NCI-H1930 (cell line): ENCODE measurements around the gene APC.

Experiments
- DNase-seq, 2 experiments: peaks; one replicate each; lab custom pipeline; 2025; lab: John Stamatoyannopoulos, UW

APC gene

DNA sequence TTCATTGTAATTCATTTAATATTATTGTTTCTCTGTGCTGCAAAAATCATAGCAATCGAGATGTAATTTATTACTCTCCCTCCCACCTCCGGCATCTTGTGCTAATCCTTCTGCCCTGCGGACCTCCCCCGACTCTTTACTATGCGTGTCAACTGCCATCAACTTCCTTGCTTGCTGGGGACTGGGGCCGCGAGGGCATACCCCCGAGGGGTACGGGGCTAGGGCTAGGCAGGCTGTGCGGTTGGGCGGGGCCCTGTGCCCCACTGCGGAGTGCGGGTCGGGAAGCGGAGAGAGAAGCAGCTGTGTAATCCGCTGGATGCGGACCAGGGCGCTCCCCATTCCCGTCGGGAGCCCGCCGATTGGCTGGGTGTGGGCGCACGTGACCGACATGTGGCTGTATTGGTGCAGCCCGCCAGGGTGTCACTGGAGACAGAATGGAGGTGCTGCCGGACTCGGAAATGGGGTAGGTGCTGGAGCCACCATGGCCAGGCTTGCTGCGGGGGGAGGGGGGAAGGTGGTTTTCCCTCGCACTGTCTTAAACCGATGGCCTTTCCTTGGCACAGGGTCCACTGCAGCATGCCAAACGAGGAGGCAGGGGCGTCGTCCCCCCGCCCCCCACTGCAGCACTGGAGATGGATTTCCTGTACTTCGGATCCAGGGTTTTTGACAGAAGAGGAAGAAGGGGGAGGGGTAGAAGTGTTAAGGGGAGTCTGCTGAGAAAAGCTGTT lies at the start of gene APC:
TSS of gene APC (plus strand) at position 423 of the 728 bp plus-strand sequence. CDS start 17,006 bp downstream, outside the sequence.
- no peak for DNase-seq

DNA sequence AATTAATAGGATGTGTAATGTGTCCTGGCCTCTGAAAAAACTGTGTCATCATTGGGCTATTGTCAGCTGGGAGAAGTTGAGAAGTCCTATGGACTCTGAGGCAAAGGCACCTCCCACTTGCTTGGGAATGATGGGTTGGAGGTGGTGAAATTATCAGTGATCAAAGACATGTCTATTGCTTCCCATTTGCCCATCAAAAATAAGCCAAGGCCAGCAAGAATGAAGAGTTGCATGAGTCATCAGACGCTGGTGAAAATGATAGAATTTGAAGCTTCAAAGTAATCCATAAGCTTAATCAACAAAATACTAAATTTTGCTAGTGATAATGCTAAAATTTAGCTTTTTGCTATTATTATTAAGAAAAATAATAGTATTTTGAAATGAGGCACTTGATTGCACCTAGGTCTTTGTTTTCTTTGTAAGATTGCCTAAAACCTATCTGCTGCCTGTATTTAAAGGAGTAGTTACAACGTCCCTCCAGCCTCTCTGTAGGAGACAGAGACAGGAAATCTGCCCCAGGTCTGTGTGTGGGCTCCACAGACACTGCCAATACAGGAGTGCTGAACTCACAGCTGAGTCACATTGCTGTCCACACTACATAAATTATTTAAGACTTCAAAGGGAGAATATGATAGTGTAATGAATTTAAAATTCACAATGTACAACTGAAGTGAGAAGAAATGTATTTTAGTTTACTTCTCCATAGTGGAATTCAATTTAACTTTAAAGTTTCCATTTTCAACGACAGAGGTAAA lies 48.4 kb upstream of the APC start:
- no peak for DNase-seq

DNA sequence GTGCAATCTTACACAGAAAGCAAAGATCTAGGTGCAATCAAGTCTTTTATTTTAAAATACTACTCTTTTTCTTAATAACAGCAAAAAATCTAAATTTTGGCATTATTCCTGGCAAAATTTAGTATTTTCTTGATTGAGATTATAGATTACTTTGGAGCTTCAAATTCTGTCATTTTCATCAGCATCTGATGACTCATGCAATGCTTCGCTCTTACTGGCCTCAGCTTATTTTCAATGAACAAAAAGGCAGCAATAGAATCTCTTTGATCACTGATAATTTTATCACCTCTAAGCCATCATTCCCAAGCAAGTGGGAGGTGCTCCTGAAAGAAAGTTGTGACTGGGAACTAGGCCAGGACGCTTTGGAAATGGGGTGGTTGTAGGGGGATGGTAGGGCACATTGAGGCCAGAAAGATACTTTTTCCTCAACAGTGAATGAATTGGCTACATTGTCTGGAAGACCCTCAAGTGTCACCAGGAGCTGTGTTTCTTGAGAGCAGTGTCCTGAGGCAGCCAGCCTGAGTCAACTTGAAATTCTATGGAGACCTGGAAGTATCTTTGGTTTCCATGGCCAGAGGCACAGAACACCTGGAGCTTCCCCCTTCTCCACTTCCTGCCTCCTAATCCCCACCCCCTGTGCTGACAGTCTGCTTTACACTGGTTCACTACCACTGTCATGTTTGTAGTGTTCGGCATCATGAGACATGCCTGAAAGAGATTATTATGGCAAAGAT lies 46.9 kb upstream of the APC start:
- no peak for DNase-seq

DNA sequence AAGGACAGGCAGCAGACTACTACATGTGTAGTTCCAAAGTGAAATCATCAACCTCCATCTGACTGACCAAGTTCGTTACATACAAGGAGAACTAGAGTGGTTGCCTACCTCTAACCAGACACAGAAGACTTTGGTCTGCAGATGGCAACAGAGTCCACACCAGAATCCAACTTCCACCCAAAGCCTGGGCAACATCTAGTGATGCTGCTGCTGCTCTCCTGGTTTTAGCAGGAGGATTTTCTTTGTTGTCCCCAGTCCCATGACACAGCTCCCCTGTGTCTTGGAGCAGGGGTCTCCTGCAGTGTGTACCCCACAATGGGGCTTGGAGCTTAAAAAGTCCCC lies 46.4 kb upstream of the APC start:
- no peak for DNase-seq

DNA sequence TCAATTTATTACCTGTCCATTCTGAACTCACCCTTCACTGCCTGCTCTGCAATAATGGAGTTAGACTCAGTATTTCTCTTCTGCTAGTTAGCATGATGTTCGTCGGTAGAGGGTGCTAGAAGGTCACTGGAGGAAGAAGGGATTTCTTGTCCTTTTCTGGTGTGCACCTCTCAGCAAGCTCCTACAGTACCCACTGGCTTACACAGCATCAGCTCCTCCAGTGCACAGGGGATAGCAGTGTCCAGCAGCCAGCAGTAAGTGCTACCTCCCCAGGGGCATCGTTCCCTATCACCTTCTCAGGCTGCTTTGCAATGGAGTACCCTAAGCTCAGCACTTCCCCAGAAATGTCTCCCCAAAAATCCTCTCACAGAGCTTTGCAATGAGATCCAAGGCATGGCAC lies 45.9 kb upstream of the APC start:
- DNase-seq: no peak

DNA sequence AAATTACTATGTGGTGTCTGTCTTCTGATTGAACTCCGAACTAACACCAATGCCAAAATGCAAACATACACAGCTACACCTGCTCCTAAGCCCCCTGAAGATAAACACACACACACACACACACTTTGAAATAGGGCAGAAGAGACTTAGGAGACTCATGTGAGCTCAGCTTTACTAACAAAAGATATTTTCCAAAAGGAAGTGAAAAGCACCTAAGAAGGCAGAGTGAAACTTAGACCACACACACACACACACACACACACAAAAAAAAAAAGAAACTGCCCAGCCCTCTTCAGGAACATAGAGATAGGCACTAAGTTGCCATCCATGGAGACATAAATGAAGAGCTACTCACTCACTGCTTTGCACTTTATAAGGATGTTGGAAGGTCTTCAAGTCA lies 45.2 kb upstream of the APC start:
- no peak for DNase-seq

DNA sequence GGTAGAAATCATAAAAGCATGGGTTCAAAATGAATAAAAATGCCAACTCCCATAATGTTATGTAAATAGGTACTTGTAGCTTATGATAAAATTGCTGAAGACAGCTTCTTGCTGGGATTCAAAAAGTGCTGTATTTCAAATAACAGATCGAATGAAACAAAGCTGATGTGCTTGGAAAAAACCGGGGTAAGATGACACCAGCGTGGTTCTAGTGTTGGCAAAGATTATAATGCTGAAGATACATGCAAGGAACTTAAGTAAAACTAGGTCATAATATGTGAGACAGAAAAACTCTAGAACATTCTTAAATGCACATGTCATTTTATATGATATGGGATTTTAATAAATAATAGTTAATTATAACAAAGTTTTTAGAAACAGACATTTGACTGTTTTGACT lies 44.4 kb upstream of the APC start:
- DNase-seq: no peak

DNA sequence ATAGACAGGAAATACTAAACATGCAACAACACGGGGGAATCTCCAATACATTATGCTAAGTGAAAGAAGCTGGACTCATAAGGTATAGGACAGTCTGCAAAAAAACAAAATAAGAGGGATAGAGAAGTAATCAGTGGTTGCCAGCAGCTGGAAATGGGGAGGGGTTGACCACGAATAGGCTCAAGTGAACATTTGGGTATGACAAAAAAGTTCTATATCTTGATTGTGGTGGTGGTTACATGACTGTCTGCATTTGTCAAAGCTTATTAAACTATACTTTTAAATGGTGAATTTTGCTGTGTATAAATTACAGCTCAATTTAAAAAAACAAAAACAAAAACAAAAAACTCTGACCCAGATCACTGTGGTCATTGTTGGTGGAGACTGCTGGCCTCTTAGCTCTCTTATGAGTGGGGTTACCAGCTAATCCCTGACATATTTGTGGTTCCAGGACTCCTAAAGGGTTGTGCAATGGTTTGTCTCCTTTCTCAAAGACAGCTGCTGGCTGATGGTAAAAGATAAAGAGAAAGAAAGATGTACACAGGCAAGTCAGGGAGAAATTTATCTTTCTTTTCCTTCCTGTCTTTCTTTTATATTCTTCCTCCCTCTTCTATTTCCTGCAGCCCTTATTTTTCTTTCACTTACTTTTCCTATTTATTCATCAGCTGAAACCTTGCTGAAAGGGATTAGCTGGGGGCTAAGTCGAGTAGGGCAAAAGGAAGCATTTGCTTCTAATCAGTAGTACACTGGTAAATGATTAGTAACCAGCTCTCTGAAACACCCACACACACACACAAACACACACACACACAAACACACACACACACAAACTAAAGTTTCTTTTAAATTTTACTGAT lies 42.6 kb upstream of the APC start:
- no peak for DNase-seq

DNA sequence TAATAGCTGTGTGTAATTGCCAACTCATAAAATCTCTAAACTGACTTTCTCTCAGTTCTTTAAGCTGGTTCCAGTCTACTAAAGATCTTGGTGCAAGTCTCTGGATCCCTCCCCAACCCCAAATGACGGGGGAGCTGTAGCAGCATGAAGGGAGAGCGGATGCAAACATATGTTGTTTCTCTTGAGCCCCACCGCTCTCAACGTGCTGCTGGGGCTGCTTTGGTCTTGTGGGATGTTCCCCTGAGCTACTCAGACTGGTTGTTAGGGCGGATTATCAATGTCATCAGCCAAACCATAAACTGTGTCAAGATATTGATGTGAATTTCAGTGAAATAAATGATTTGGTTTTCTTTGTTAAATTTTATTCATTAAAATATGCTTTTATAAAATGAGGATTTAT lies 40.9 kb upstream of the APC start:
- DNase-seq: no peak

DNA sequence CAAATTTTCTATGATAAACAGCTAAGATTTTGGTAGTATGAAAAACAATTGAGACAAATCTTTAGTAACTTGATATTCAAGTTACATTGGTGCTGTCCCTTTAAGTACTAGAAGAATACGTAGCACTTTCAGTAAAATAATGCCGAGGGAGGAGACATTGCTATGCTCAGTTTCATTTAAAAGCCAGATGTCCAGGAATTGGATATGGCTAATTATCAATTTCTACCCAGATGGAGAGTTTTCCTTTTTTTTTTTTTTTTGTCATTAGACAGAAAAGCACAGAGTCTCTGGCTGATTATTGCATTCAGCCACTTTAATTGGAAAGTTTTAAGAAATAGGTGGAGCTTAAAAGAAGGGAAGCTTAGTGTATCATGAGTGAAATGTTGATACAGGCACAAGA lies 40.4 kb upstream of the APC start:
- no peak for DNase-seq

DNA sequence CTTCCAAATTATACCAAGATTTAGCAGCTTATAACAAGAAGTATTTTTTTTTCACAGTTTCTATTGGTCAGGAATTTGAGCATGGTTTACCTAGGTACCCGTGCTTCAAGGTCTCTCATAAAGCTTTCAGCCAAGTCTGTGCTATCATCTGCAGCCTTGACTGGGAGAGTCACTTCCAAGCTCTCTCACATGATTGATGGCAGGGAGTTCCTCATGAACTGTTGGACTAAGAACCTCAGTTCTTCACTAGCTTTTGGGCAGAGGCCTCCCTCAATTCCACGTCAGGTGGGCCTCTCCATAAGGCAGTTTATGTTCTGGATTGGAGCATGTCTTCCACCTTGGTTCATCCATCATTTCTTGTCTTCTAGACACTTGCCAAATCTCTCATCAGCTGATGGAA lies 39.9 kb upstream of the APC start:
- DNase-seq: no peak

DNA sequence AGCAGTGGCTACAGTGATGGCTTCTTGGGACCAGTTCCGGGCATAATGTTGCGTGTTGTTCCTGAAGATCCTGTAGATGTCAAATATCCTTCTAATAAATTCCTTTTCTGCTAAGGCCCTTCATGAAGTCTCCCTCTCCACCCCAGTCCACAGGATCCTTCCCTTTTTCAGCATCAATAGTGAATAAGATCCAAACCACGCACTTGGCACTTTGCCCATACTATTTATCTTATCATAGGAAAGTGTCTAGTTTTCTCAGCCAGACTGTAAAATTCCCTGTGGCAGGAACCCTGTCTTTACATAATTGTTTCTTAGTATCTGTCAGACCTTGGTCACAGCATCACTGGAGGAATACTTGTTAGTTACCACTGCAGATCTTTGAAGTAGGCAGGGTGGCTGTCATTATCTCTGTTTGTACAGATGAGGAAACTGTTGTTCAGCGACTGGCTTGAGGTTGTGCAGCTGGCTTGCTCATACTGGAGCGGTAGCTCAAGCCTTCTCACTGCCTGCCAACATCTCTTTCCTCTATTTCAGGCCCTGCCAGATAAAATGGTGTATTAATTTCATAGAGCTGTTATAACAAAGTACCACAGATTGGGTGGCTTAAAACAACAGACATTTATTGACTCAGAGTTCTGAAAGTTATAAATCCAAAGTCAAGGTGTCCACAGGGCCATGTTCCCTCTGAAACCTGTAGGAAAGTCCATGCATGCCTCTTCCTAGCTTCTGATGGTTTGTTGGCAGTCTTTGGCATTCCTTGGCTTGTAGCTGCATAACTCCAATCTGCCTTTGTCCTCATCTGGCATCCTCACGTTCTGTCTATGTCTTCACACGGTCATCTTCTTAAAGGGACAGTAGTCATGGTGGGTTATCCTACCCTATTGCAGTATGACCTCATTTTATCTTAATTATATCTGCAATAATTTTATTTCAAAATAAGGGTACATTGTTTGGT lies 33.5 kb upstream of the APC start:
- no peak for DNase-seq

DNA sequence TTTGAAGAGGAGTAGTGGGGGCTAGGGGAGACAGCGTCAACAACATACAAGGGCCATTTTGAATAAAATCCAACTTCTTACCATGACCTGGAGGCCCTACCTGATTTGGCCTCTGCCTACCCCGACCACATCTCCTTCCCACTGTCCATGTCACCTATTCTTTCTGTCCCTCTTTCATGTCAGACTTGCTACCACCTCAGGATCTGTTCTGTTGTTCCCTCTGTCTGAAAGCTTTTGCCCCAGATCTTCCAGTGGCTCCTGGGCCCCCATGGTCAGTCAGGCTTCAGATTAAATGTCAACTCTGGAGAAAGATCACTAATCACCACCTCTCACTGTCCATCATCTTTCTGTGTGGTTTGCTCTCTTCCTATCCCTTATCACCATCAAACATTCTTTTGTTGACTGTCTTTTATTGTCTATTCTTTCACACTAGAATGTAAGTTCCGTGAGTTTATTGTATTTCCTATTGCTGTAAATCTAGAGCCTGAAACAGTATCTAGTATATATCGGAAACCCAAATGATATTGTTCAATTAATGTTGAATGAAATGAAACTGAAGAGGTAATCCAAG lies 31.2 kb upstream of the APC start:
- no peak for DNase-seq

DNA sequence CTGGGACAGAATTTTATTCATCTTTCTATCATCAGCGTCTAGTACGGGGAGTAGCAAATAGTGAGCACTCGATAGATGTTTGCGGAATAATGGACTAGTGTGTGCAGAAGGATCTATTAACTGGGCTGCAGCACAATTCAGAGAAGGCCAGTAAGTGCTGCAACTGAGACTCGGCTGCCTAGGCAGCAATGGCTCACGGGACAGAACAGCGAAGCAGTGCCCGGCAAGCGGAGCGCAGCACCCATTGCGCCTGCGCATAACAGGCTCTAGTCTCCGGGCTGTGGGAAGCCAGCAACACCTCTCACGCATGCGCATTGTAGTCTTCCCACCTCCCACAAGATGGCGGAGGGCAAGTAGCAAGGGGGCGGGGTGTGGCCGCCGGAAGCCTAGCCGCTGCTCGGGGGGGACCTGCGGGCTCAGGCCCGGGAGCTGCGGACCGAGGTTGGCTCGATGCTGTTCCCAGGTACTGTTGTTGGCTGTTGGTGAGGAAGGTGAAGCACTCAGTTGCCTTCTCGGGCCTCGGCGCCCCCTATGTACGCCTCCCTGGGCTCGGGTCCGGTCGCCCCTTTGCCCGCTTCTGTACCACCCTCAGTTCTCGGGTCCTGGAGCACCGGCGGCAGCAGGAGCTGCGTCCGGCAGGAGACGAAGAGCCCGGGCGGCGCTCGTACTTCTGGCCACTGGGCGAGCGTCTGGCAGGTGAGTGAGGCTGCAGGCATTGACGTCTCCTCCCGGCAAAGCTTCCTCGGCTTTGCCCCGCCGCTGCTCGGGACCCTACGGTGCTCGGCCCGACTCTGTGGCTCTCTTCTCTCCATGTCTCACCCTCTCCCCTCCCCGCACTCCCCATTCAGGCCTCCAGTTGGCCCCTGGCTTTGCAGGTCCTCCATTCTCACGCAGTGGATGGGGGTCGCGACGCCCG lies 30.2 kb upstream of the APC start:
- DNase-seq: peak; percentile 90 to 91

DNA sequence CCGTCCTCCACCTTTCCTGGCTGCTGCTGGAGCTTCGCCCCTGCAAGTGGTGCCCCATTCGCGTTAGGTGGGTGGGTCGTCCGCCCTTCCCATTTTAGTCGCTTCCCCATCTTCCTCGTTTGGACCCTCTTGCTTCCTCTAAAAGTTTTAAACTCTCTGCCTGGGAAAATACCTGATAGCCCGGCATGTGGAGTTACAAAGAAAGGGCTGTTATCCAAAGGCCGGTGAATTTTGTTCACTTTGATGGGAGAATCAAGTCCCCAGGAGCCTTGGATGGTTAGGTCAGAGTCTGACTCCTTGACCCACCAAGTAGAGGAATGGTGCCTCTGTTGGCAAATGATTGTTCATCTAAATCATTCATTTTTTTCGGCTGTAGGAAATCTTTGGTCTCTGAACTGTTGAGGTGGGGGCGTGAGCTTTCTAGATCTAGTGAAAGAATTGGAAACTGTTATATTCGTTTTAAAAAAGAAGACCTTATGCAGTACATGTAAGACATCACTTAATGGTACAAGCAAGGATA lies 29.5 kb upstream of the APC start:
- DNase-seq: no peak

DNA sequence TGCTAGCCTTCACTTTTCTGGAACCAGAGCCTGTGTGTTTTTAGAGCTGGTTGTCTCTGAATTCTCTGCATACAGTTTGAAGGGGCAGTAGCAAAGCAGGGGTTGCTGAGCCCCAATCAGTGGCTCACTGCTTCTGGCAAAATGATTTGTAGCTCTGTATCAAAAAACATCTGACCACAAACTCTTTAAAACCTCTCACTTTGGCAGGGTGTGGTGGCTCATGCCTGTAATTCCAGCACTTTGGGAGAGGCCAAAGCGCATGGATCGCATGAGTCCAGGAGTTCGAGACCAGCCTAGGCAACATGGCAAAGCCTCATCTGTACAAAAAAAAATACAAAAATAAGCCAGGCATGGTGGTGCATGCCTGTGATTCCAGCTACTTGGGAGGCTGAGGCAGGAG lies 28.3 kb upstream of the APC start:
- DNase-seq: no peak

DNA sequence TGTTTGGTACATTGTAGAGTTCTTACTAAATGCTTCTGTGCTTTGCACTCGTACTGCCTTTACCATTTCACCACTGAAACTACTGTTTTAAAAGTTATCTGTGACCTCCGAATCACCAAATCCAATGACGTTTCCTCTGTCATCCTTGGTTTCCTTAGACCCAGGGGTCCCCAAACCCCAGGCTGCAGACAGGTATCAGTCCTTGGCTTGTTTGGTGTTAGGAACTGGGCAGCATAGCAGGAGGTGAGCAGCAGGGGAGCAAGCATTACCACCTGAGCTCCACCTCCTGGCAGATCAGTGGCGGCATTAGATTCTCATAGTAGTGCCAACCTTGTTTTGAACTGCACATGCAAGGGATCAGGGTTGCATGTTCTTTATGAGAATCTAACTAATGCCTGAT lies 26.8 kb upstream of the APC start:
- no peak for DNase-seq

DNA sequence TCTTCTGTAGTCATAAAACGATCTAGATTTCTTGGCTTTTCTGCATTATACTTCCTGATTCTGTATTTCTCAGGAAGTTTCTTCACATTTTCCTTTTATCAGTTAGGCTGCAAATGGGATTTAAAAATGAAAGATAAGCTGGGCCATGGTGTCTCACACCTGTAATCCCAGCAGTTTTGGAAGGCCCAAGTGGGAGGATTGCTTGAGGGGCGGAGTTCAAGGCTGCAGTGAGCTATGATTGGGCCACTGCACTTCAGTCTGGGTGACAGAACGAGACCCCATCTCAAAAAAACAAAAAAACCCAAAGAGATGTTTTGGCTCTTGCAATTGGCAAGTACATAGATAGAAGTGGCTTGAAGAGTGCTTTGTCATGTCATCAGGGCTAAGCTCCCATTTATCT lies 26.2 kb upstream of the APC start:
- no peak for DNase-seq

DNA sequence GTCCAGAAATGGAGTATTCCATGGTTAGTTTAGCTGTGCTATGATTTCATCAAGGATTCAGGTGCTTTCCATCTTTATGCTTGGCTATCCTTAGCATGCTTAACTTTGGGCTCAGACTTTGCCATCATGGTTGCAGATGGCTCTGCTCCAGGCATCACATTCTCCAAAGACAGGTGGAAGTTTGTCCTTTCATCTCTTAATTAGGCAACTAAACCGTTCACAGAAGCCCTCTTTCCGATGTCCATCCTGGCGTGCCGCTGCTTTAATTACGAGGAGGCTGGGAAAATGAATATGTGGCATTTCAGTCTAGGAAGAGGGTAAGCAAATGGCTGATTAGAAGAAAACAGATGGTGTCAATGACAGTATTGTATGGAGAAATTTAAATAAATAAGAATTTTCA lies 24.5 kb upstream of the APC start:
- DNase-seq: no peak
